ENCODE data around the gene TGM6.

GRCh38 chr20:2453792-2454191 lies 73.1 kb downstream of the TGM6 start:
- no peak for TF ChIP-seq CTCF (IDR thresholded peaks at IDR 0.05 in 4 of 5, conservative IDR thresholded peaks at IDR 0.05 in 1 of 5)
- TF ChIP-seq POLR2A (IDR thresholded peaks at IDR 0.05) = no peak
